Choroid plexus epithelial cell (primary cell): Measurements from ENCODE around the gene GPR15.
A peak's percentile ranks its signal among the peaks of the same experiment; 100 is the strongest.

ENCODE experiments used
- DNase-seq: peaks from one replicate; pipeline ENCODE4 v3.0.0-alpha.2; 2010; ENCODE audit warnings: low read depth
- H3K4me3 ChIP-seq: 2 replicates; pipeline ENCODE4 v1.5.1; 2011; ENCODE audit warnings: low read depth, mild to moderate bottlenecking, control low read depth, low read length, moderate library complexity
- TF ChIP-seq, protein P1 (sequence below): conservative IDR thresholded peaks from 2 replicates; pipeline ENCODE4 v1.5.1; 2011; ENCODE audit warnings: low read depth, mild to moderate bottlenecking, control low read depth, inconsistent platforms, low read length, moderate library complexity

Gene GPR15

GRCh38 chr3:98501863-98502576 is 29.8 kb upstream of the GPR15 start:
- DNase-seq, result no peak
- no peak overlapping the region for H3K4me3 ChIP-seq
- TF ChIP-seq, protein P1, sequence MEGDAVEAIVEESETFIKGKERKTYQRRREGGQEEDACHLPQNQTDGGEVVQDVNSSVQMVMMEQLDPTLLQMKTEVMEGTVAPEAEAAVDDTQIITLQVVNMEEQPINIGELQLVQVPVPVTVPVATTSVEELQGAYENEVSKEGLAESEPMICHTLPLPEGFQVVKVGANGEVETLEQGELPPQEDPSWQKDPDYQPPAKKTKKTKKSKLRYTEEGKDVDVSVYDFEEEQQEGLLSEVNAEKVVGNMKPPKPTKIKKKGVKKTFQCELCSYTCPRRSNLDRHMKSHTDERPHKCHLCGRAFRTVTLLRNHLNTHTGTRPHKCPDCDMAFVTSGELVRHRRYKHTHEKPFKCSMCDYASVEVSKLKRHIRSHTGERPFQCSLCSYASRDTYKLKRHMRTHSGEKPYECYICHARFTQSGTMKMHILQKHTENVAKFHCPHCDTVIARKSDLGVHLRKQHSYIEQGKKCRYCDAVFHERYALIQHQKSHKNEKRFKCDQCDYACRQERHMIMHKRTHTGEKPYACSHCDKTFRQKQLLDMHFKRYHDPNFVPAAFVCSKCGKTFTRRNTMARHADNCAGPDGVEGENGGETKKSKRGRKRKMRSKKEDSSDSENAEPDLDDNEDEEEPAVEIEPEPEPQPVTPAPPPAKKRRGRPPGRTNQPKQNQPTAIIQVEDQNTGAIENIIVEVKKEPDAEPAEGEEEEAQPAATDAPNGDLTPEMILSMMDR, result no peak

GRCh38 chr3:98504539-98504938 is 27.2 kb upstream of the GPR15 start:
- TF ChIP-seq, protein P1, result no peak
- DNase-seq, result peak; percentile 3
- H3K4me3 ChIP-seq, result no peak overlapping the region

GRCh38 chr3:98508582-98508981 is 23.2 kb upstream of the GPR15 start:
- TF ChIP-seq, protein P1, result no peak
- no peak overlapping the region for H3K4me3 ChIP-seq
- DNase-seq, result no peak

- no peak for DNase-seq
- TF ChIP-seq, protein P1, result no peak
- H3K4me3 ChIP-seq, result no peak overlapping the region
These were observed 19.2 kb upstream of the GPR15 start for GRCh38 chr3:98512576-98512975.

DNA sequence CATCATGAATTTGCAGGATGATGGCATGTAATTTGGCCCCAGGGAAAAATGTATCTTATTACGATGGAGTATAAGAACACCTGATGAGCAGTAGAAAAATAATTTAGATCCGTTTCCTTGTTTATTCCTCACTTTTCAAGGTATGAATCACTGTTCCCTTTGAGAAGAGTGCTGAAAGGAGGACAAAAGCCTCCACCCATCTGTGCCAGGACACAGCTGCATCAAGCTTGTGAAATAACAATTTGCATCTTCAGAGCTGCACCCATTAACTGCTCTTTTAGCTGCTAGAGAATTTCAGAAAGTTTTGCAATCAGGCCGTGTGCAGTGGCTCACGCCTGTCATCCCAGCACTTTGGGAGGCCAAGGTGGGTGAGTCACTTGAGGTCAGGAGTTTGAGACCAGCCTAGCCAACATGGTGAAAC is 18.7 kb upstream of the GPR15 start:
- TF ChIP-seq, protein P1, result no peak
- H3K4me3 ChIP-seq, result no peak overlapping the region
- peak; percentile 72 for DNase-seq

DNA sequence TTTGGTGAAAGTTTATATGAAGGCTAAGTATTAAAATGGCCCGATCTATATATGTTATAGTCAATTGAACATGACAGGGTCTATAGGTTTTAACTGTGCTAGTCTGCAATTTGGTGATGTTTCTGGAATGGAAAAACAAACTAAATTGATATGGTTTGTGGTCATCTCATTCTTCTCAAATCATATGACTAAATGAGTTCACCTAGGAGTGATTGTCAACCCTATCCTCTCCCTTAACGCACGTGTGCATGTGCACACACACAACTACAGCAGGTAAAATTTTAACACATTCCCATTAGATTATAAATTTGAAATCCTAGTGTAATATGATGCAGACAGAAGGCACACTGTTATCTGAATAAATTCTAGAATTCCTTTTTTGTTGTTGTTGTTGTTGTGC is 18.0 kb upstream of the GPR15 start:
- TF ChIP-seq, protein P1, result no peak

DNA sequence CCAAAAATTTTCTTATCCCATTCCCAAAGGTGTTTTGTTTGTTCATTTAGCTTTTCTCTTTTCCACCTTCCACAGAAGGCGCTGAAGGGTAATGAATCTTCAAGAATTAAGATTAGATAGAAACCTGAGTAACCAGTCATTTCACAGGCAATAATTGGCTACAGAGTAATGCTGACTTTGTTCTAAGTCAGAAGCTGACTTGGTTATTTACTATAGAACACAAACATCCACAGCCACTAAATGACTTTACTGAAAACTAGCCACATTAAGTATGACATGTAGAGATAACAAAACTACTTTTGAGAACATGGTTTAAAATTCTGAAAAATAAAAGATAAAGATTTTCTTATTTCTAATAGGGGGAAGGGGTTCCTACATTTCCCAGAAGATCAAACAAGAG is 16.8 kb upstream of the GPR15 start:
- no peak overlapping the region for H3K4me3 ChIP-seq
- TF ChIP-seq, protein P1, result no peak
- DNase-seq, result no peak

More for the DNA sequence above, 18.0 kb upstream of the GPR15 start:
- no peak overlapping the region for H3K4me3 ChIP-seq
- no peak for DNase-seq
